Glutamatergic neuron (in vitro differentiated cells): ENCODE data around the gene ARHGAP22. TPM values are rescaled to one million over a fixed set of nuclear protein-coding genes. Genes with fewer than 3 reads are reported as not detected.

ENCODE experiments used
- DNase-seq: peaks from one replicate; pipeline ENCODE4 v3.0.0; 2022
- H3K27ac Mint-ChIP-seq: one replicate; pipeline ENCODE4 v1.8.0; 2020; ENCODE audit warnings: mild to moderate bottlenecking, mixed read lengths, inconsistent platforms; ENCODE audit not compliant: unreplicated experiment
- H3K27me3 Mint-ChIP-seq: one replicate; pipeline ENCODE4 v1.8.0; 2020; ENCODE audit warnings: mild to moderate bottlenecking, moderate library complexity, mixed read lengths, inconsistent platforms; ENCODE audit not compliant: unreplicated experiment
- H3K36me3 Mint-ChIP-seq: one replicate; pipeline ENCODE4 v1.8.0; 2020; ENCODE audit warnings: mild to moderate bottlenecking, mixed read lengths, inconsistent platforms; ENCODE audit not compliant: unreplicated experiment
- H3K4me1 Mint-ChIP-seq: one replicate; pipeline ENCODE4 v1.8.0; 2020; ENCODE audit warnings: mild to moderate bottlenecking, low read depth, mixed read lengths, inconsistent platforms; ENCODE audit not compliant: unreplicated experiment
- H3K4me3 Mint-ChIP-seq: one replicate; pipeline ENCODE4 v1.8.0; 2020; ENCODE audit warnings: mild to moderate bottlenecking, mixed read lengths, inconsistent platforms; ENCODE audit not compliant: unreplicated experiment
- H3K9me3 Mint-ChIP-seq: one replicate; pipeline ENCODE4 v1.8.0; 2020; ENCODE audit warnings: mild to moderate bottlenecking, moderate library complexity, mixed read lengths, inconsistent platforms; ENCODE audit not compliant: unreplicated experiment
- total RNA-seq: library from RNA; stranded (reverse); fragmentation: NEBNext Ultra II Directional; extraction: Animal tissue kit (Norgen Biotek cat#: 25700); gene quantifications from one replicate; pipeline ENCODE4 v1.2.1, GENCODE V29; 2021; ENCODE audit not compliant: unreplicated experiment
- TF ChIP-seq, protein P1 (sequence below): fragments of 200-600 bp; sonication (generic); IDR thresholded peaks from one replicate; pipeline ENCODE4 v1.5.0; 2021; ENCODE audit not compliant: partially characterized antibody, unreplicated experiment

Gene ARHGAP22
- total RNA-seq, 1 donor from 2014 or later: 10.0 TPM

- H3K27ac Mint-ChIP-seq: no peak overlapping the region
- TF ChIP-seq, protein P1, sequence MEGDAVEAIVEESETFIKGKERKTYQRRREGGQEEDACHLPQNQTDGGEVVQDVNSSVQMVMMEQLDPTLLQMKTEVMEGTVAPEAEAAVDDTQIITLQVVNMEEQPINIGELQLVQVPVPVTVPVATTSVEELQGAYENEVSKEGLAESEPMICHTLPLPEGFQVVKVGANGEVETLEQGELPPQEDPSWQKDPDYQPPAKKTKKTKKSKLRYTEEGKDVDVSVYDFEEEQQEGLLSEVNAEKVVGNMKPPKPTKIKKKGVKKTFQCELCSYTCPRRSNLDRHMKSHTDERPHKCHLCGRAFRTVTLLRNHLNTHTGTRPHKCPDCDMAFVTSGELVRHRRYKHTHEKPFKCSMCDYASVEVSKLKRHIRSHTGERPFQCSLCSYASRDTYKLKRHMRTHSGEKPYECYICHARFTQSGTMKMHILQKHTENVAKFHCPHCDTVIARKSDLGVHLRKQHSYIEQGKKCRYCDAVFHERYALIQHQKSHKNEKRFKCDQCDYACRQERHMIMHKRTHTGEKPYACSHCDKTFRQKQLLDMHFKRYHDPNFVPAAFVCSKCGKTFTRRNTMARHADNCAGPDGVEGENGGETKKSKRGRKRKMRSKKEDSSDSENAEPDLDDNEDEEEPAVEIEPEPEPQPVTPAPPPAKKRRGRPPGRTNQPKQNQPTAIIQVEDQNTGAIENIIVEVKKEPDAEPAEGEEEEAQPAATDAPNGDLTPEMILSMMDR: no peak
- no peak for DNase-seq
- no peaks in the 10 kb centered on the region for H3K27me3 Mint-ChIP-seq
- no peaks in the 10 kb centered on the region for H3K4me1 Mint-ChIP-seq
- no peak overlapping the region for H3K4me3 Mint-ChIP-seq
- H3K9me3 Mint-ChIP-seq: no peaks in the 10 kb centered on the region
- no peaks in the 10 kb centered on the region for H3K36me3 Mint-ChIP-seq
Observed at GRCh38 chr10:48406658-48407057, 198.2 kb downstream of the ARHGAP22 start.

DNA sequence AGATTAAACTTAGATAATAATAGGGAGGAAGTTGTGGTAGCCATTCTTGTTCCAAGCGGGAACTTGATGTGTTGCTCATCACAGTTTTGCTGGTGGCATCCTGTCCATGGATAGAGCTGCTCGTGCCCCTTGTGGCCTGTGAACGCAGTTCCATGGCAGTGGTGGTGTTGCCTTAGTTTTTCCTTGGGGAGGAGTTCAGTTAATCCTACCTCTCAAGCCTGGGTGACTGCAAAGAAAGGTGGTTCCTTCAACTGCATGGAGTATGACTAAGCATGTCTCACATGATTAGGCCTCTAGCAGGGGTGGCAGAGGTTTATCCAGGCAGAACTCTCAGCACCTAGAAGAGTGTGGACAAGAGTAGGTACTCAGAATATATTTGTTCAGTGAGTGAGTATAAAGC, 198.7 kb downstream of the ARHGAP22 start:
- H3K27ac Mint-ChIP-seq: no peak overlapping the region
- no peaks in the 10 kb centered on the region for H3K27me3 Mint-ChIP-seq
- H3K4me3 Mint-ChIP-seq: no peak overlapping the region
- DNase-seq: no peak
- H3K9me3 Mint-ChIP-seq: no peaks in the 10 kb centered on the region
- TF ChIP-seq, protein P1: no peak
- H3K36me3 Mint-ChIP-seq: no peaks in the 10 kb centered on the region
- H3K4me1 Mint-ChIP-seq: peaks cover 2% of the 10 kb centered on the region

- Mint-ChIP-seq H3K9me3 (no peaks in the 10 kb centered on the region), H3K4me3 (no peak overlapping the region), H3K4me1 (peaks cover 9% of the 10 kb centered on the region), H3K27ac (no peak overlapping the region), H3K27me3 (no peaks in the 10 kb centered on the region), H3K36me3 (no peaks in the 10 kb centered on the region)
- DNase-seq: no peak
- TF ChIP-seq, protein P1: no peak
Observed at GRCh38 chr10:48404646-48405045, 200.2 kb downstream of the ARHGAP22 start.

- Mint-ChIP-seq H3K9me3 (no peaks in the 10 kb centered on the region), H3K4me3 (no peak overlapping the region), H3K27ac (no peak overlapping the region), H3K4me1 (peaks cover 21% of the 10 kb centered on the region), H3K27me3 (peaks cover 2% of the 10 kb centered on the region), H3K36me3 (no peaks in the 10 kb centered on the region)
- no peak for DNase-seq
- TF ChIP-seq, protein P1: no peak
Observed at GRCh38 chr10:48400850-48401220, 204.0 kb downstream of the ARHGAP22 start.

- DNase-seq: no peak
- H3K9me3 Mint-ChIP-seq: no peaks in the 10 kb centered on the region
- TF ChIP-seq, protein P1: no peak
- peaks cover 2% of the 10 kb centered on the region for H3K27me3 Mint-ChIP-seq
- H3K4me1 Mint-ChIP-seq: peaks cover 21% of the 10 kb centered on the region
- H3K36me3 Mint-ChIP-seq: no peaks in the 10 kb centered on the region
- peak overlapping the region; percentile 84 for H3K27ac Mint-ChIP-seq
- no peak overlapping the region for H3K4me3 Mint-ChIP-seq
Observed at GRCh38 chr10:48400129-48400849, 204.6 kb downstream of the ARHGAP22 start.
